ENCODE data around the gene ZNF280B. TPM values are rescaled to one million over a fixed set of nuclear protein-coding genes. Genes with fewer than 3 reads are reported as not detected.

Gene ZNF280B
- total and polyA plus RNA-seq, 10 of the 15 experiments (the other 5 are each of a cell fraction or from before 2014, with no cell fraction given): 0.28 to 2.2 (median 1.1) TPM

- Histone ChIP-seq H3K9ac (ENCODE audit: control insufficient read depth, insufficient read depth, low read length) (no peak overlapping the region), H3K4me3 (no peak overlapping the region), H4K20me1 (ENCODE audit: control insufficient read depth, insufficient read depth) (no peaks in the 10 kb centered on the region), H3K27ac (ENCODE audit: control insufficient read depth, insufficient read depth) (no peak overlapping the region), H3K27me3 (replicated peaks in 1 of 2; ENCODE audit: control insufficient read depth in 2 of 2, insufficient read depth in 2 of 2, low read length in 1 of 2) (no peaks in the 10 kb centered on the region), H3K4me2 (ENCODE audit: control insufficient read depth, insufficient read depth) (no peak overlapping the region), H3K4me1 (ENCODE audit: control insufficient read depth, insufficient read depth, low read length) (no peaks in the 10 kb centered on the region), H3K79me2 (ENCODE audit: control insufficient read depth, insufficient read depth, low read length) (no peaks in the 10 kb centered on the region), H3K9me3 (replicated peaks; ENCODE audit: control insufficient read depth, insufficient read depth, low read length) (peaks cover 2% of the 10 kb centered on the region; the same call in 1 of the 3 replicates), H3K36me3 (ENCODE audit: control insufficient read depth in 2 of 2, insufficient read depth in 2 of 2, low read length in 1 of 2) (no peaks in the 10 kb centered on the region), H2AFZ (ENCODE audit: control insufficient read depth, low read depth, low read length) (no peak overlapping the region)
- ChIA-PET CTCF (interaction anchor here (0.7 to 5.5 kb wide), 21 partner anchors 14 to 490 kb away, joined by 3 to 75 read pairs (median 4); partner anchors contain the start of gene ZNF280A), POLR2A (no interaction called here), RAD21 (ENCODE audit: unreplicated experiment) (interaction anchor here (0.7 to 2.9 kb wide), 9 partner anchors 33 to 257 kb away, joined by 3 to 21 read pairs (median 4); no protein-coding TSS in a partner anchor), SMC1A (ENCODE audit: uncharacterized antibody, unreplicated experiment) (interaction anchor here (0.9 to 5.2 kb wide), 14 partner anchors 8 to 490 kb away, joined by 3 to 53 read pairs (median 4); no protein-coding TSS in a partner anchor)
- no peak for TF ChIP-seq ZSCAN29 (IDR thresholded peaks at IDR 0.05)
- no peak for TF ChIP-seq BCL3 (IDR thresholded peaks at IDR 0.05; ENCODE audit: borderline replicate concordance, insufficient read depth, low read depth, low read length, poor library complexity, severe bottlenecking)
- no peak for TF ChIP-seq ZNF217 (IDR thresholded peaks at IDR 0.05)
- no peak for TF ChIP-seq TCF3 (IDR thresholded peaks at IDR 0.05; ENCODE audit: borderline replicate concordance, insufficient read depth, low read depth, low read length)
- TF ChIP-seq SP1 (IDR thresholded peaks at IDR 0.05; ENCODE audit: low read depth, low read length): no peak
- no peak for TF ChIP-seq ZNF384 (IDR thresholded peaks at IDR 0.05; ENCODE audit: borderline replicate concordance, low read depth, low read length)
- TF ChIP-seq RAD21 (IDR thresholded peaks at IDR 0.05; ENCODE audit: insufficient read depth, low read depth, low read length): no peak
- TF ChIP-seq SUZ12 (IDR thresholded peaks at IDR 0.05; ENCODE audit: unreplicated experiment): no peak
- TF ChIP-seq DPF2 (IDR thresholded peaks at IDR 0.05): no peak
- no peak for TF ChIP-seq ZNF592 (IDR thresholded peaks at IDR 0.05)
- TF ChIP-seq CBX3 (IDR thresholded peaks at IDR 0.05; ENCODE audit: borderline replicate concordance, low read depth): no peak
- no peak for TF ChIP-seq RBBP5 (conservative IDR thresholded peaks at IDR 0.05)
- no peak for TF ChIP-seq USF1 (IDR thresholded peaks at IDR 0.05; ENCODE audit: borderline replicate concordance, extremely low read length, insufficient read depth, low read depth, low read length)
- no peak for TF ChIP-seq ATF3 (IDR thresholded peaks at IDR 0.05; ENCODE audit: borderline replicate concordance, extremely low read depth, low read depth, low read length)
- no peak for TF ChIP-seq CBX5 (IDR thresholded peaks at IDR 0.05; ENCODE audit: low read depth)
- TF ChIP-seq SMAD5 (IDR thresholded peaks at IDR 0.05; ENCODE audit: low read depth): no peak
- TF ChIP-seq MTA3 (IDR thresholded peaks at IDR 0.05; ENCODE audit: borderline replicate concordance, low read length): no peak
- WGBS (ENCODE audit: insufficient coverage, insufficient replicate concordance, low lambda C conversion rate, missing lambda C conversion rate): 51% methylated on average over 11 of the region's 11 CpGs
- in situ Hi-C loops (cut with MboI): no loop called here
- intact Hi-C loops (cut with micrococcal nuclease; ENCODE audit: unreplicated experiment): loop anchor here (1.0 to 5.0 kb wide), 3 partner anchors 33 to 123 kb away; no protein-coding TSS in a partner anchor
- no peak for DNase-seq (ENCODE audit: low read depth, low spot score)
- no TSS peak for BruUV-seq (replicated peaks)
- FAIRE-seq: no peak
- no peak for ATAC-seq
These were observed 43.9 kb downstream of the ZNF280B start for GRCh38 chr22:22464541-22465054.

Measured in GM12878 (cell line).